ENCODE measurements around the gene PPFIBP2.
A peak's percentile ranks its signal among the peaks of the same experiment; 100 is the strongest.

The PPFIBP2 gene

DNA sequence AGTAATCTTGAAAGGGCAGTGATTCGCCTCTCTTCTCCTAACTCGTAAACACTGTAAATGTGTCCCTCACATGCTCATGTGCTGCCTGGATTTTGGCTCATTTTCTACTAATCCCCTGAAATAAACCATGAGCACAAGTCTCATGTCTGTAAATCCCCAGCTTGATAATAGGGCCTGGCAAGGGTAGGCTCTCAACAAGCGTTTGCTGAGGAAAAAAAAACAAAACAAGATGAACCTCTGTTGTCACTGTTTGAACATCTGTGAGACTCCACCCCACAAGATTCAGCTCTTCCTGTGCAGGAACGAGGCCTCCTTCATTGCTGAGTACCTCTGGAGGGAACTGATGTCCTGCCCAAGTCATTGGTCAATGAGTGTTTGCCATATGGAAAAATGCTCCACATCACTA, 164.0 kb downstream of the PPFIBP2 start:
- no peak overlapping the region for H3K4me3 ChIP-seq (ENCODE audit: low read length)
- TF ChIP-seq, protein P1, sequence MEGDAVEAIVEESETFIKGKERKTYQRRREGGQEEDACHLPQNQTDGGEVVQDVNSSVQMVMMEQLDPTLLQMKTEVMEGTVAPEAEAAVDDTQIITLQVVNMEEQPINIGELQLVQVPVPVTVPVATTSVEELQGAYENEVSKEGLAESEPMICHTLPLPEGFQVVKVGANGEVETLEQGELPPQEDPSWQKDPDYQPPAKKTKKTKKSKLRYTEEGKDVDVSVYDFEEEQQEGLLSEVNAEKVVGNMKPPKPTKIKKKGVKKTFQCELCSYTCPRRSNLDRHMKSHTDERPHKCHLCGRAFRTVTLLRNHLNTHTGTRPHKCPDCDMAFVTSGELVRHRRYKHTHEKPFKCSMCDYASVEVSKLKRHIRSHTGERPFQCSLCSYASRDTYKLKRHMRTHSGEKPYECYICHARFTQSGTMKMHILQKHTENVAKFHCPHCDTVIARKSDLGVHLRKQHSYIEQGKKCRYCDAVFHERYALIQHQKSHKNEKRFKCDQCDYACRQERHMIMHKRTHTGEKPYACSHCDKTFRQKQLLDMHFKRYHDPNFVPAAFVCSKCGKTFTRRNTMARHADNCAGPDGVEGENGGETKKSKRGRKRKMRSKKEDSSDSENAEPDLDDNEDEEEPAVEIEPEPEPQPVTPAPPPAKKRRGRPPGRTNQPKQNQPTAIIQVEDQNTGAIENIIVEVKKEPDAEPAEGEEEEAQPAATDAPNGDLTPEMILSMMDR (IDR thresholded peaks at IDR 0.05; ENCODE audit: insufficient read depth, low read depth, low read length, missing control alignments): no peak
- DNase-seq (ENCODE audit: low read depth): peak; percentile 33

DNA sequence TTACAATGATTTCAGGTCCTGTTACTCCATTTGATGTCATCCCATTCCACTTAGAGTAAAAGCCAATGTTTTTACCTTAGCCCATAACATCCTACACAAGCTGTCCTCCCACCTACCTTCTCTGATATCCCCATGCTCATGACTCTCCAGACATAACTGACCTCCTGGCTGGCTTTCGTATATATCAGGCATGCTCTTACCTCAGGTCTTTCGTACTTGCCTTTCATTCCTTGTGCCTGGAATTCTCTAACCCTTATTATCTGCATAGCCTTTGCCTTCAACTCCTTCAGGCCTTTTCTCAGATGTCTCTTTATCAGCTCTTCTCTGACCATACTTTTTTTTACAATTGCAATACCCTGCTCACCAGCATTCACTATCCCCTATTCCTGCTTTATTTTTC, 169.8 kb downstream of the PPFIBP2 start:
- no peak overlapping the region for H3K4me3 ChIP-seq (ENCODE audit: low read length)
- TF ChIP-seq, protein P1 (IDR thresholded peaks at IDR 0.05; ENCODE audit: insufficient read depth, low read depth, low read length, missing control alignments): no peak
- no peak for DNase-seq (ENCODE audit: low read depth)

DNA sequence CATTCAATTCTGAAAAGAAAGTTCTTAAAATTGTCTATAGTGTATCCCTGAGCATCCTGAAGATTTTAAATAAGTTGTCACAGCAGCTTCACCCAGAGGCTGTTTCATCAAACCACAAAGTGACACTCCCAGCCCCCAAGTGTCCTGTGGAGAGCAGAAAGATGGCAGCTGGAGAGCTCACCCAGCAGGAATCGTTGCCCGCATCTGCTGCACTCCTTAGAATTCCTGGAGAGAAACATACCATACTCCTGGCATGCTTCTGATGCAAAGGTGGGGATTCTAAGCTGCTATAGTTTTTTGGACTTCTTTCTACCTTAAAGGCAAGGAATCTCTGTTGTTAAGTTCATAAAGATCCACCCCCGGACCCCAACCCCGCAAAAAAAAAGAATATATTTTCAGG, 173.0 kb downstream of the PPFIBP2 start:
- DNase-seq (ENCODE audit: low read depth): no peak

DNA sequence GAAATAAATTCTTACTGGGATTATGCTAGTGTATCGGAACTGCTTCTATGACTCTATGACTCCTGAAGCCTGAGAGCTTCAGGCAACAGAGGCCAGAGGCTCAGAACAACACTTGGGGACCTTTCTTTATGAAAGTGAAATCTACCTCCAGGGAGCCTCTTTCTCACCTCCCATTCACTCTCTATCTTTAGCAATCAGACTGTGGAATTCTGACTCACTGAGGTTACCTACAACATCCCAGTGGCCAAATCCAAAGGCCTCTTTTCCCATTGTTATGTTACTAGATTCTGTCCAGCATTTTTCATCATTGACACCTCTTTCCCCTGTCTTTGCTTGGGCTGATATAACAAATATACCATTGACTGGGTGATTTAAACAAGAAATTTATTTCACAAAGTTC, 173.6 kb downstream of the PPFIBP2 start:
- no peak overlapping the region for H3K4me3 ChIP-seq (ENCODE audit: low read length)
- DNase-seq (ENCODE audit: low read depth): peak; percentile 38
- TF ChIP-seq, protein P1 (IDR thresholded peaks at IDR 0.05; ENCODE audit: insufficient read depth, low read depth, low read length, missing control alignments): no peak

More for the DNA sequence above, 173.0 kb downstream of the PPFIBP2 start:
- no peak overlapping the region for H3K4me3 ChIP-seq (ENCODE audit: low read length)
- TF ChIP-seq, protein P1 (IDR thresholded peaks at IDR 0.05; ENCODE audit: insufficient read depth, low read depth, low read length, missing control alignments): no peak

DNA sequence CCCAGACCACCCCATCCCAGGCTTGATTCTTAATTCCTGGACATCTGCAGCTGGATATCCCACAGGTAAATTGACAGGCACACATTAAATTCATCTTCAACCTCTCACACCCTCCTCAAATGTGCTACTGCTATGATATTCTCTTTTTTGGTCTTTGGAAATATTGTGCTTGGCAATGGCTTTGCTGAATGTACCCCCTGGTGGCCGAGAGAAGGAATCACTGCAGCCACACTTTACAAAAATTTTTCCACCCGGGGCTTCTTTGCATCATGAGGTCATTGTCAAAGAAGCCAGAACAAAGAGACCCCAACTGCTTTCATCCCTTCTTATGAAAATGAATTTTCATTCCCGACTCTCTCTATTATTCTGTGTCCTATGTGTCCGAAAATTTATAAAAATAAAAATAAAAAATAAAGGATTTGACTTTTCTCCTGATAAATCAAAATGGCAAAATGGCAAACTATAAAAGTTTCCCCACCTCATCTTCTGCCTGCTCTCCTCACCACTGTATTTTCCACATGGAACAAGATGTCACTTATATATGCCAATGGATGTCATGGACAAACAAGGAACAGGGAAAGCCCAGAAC, 174.5 kb downstream of the PPFIBP2 start:
- H3K4me3 ChIP-seq (ENCODE audit: low read length): no peak overlapping the region
- TF ChIP-seq, protein P1 (IDR thresholded peaks at IDR 0.05; ENCODE audit: insufficient read depth, low read depth, low read length, missing control alignments): peak; percentile 85
- peak; percentile 45 for DNase-seq (ENCODE audit: low read depth)

DNA sequence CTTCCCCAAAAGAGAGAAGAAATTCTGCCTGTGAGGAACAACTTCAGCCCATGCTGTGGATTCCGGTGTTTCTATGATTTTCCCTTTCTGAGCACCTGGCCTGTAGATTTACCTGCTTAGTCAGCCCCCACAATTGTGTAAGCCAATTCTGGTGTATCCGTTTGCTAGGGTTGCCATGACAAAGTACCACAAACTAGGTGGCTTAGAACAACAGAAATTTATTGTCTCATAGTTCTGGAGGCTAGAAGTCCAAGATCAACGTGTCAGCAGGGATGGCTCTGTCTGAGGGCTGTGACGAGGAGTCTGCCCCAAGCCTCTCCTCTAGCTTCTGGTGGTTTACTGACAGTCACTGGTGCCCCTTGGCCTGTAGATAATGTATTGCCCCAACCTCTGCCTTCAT, 175.4 kb downstream of the PPFIBP2 start:
- DNase-seq (ENCODE audit: low read depth): no peak
- no peak overlapping the region for H3K4me3 ChIP-seq (ENCODE audit: low read length)
- TF ChIP-seq, protein P1 (IDR thresholded peaks at IDR 0.05; ENCODE audit: insufficient read depth, low read depth, low read length, missing control alignments): no peak

DNA sequence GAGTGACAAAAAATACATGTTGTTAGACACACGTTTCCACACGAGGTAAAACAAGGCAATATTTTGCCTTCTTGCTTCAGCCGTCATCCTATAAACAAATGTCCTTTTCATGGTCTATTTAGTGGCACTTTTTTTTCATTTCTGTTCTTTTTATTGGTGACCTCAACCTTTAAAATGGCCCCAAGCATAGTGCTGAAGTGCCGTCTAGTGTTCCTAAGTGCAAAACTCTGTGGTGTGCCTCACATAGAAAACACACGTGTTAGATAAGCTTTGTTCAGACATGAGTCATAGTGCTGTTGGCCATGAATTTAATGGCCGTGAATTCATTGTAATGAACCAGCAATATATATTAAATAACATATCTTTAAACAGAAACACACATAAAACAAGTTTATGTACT, 176.8 kb downstream of the PPFIBP2 start:
- H3K4me3 ChIP-seq (ENCODE audit: low read length): no peak overlapping the region
- TF ChIP-seq, protein P1 (IDR thresholded peaks at IDR 0.05; ENCODE audit: insufficient read depth, low read depth, low read length, missing control alignments): no peak
- DNase-seq (ENCODE audit: low read depth): peak; percentile 38
